ENCODE results near the gene VAV2. TPM values are rescaled to one million over a fixed set of nuclear protein-coding genes. Genes with fewer than 3 reads are reported as not detected.

Gene VAV2
- total RNA-seq, 2 experiments from 2014 or later = 5.1 to 5.5 TPM

DNA sequence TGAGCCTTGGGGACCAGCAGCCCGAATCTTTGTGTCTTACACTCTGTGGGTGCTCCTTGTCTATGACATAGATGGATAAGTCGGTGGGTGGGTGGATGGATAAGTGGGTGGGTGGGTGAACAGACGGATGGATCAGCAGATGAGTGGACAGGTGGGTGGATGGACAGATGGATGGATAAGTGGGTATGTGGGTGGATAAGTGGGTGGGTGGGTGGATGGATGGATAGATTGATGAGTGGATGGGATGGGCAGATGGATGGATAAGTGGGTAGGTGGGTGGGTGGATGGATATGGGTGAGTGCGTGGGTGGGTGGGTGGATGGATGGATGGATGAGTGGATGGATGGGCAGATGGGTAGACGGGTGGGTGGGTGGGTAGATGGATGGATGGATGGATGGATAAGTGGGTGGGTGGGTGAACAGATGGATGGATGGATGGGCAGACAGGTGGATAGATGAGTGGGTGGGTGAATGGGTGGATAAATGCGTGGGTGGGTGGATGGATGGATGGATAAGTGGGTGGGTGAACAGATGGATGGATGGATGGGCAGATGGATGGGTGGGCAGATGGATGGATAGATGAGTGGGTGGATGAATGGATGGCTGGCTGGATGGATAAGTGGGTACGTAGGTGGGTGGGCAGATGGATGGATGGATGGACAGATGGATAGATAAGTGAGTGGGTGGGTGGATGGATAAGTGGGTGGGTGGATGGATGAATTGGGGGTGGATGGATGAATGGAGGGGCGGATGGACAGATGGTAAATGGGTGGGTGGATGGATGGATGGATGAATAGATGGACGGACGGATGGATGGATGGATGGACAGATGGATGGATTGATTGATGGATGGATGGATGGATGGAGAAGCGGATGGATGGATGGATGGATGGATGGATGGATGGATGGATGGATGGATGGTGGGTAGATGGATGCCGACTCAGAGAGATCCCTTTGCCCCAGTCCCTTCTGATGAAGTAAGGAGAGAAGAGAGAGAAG, 121.2 kb downstream of the VAV2 start:
- no peaks in the 10 kb centered on the region for H3K9me3 Mint-ChIP-seq (ENCODE audit: low read depth)
- no peak overlapping the region for H3K27ac Mint-ChIP-seq
- DNase-seq (no peak), ATAC-seq (no peak)
- H3K36me3 Mint-ChIP-seq = no peaks in the 10 kb centered on the region
- no peak overlapping the region for H3K4me3 Mint-ChIP-seq
- peaks cover 6% of the 10 kb centered on the region for H3K27me3 Mint-ChIP-seq
- CTCF ChIA-PET = interaction anchor here (0.6 kb wide), 1 partner anchor 370 kb away, joined by 6 read pairs; no protein-coding TSS in a partner anchor
- peaks cover 6% of the 10 kb centered on the region for H3K4me1 Mint-ChIP-seq

DNA sequence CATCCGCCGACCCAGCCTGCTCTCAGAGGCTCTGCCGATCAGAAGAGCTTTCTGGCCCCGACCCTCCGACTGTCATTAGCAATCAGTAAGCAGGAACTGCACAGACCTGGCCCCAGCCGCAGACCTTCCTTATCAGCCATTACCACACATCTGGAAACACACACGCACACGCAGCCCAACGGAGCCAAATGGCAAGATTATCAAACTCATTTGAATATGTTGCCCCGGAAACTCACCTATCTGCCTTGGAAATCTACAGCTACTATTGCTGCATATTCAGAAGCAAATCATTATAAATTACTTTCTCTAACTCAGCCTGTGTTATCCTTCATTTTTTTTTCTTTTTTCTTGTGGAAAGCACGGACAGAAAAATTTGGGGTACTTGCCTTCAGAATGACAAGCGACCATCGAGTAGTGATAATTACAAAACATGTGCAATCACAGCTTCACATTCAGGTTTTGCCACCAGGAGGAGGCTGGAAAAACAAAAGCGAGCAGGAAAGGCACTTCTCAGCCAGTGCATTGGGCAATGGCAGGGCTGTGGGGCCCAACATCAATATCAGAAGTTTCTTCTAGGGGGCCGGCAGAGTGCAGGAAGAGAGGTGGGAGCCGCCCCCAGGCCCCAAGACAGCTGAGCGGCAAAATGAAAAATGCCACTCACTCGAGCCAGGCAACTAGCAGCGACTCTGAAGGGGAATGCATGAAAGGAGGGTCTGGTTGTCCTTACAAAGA, 122.3 kb downstream of the VAV2 start:
- Mint-ChIP-seq H3K9me3 (ENCODE audit: low read depth) (peaks cover 3% of the 10 kb centered on the region), H3K4me1 (peaks cover 6% of the 10 kb centered on the region), H3K27me3 (peaks cover 6% of the 10 kb centered on the region), H3K27ac (no peak overlapping the region), H3K4me3 (no peak overlapping the region), H3K36me3 (no peaks in the 10 kb centered on the region)
- CTCF ChIA-PET = interaction anchor here (0.6 kb wide), 1 partner anchor 369 kb away, joined by 6 read pairs; no protein-coding TSS in a partner anchor
- ATAC-seq (no peak), DNase-seq (no peak)

- ATAC-seq (no peak), DNase-seq (no peak)
- CTCF ChIA-PET = no interaction called here
- Mint-ChIP-seq H3K27me3 (peaks cover 6% of the 10 kb centered on the region), H3K4me1 (peaks cover 6% of the 10 kb centered on the region), H3K4me3 (no peak overlapping the region), H3K36me3 (no peaks in the 10 kb centered on the region), H3K27ac (no peak overlapping the region), H3K9me3 (ENCODE audit: low read depth) (peaks cover 3% of the 10 kb centered on the region)
Measured at GRCh38 chr9:133868203-133868602, 123.9 kb downstream of the VAV2 start.

DNA sequence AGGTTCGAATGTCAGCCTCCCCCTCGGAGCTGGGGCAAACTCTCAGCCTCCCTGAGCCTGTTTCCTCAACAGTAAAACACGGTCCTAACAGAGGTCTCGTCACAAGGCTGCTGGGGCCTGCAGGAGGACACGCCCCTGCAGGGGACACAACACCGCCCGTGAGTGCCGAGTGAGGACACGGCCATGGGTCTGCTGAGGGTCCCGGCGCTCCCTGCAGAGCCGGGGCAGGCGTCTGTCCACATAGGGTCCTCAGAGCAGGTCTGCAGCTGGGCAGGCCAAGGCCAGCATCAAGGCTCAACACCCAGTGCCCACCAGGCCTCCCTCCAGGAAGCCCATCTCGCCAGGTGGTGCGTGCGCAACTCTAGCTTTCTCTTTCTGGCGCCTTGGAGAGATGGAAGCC, 125.2 kb downstream of the VAV2 start:
- peaks cover 6% of the 10 kb centered on the region for H3K4me1 Mint-ChIP-seq
- peaks cover 3% of the 10 kb centered on the region for H3K9me3 Mint-ChIP-seq (ENCODE audit: low read depth)
- ATAC-seq = no peak
- CTCF ChIA-PET = no interaction called here
- peaks cover 6% of the 10 kb centered on the region for H3K27me3 Mint-ChIP-seq
- H3K27ac Mint-ChIP-seq = no peak overlapping the region
- no peak for DNase-seq
- H3K4me3 Mint-ChIP-seq = no peak overlapping the region
- no peaks in the 10 kb centered on the region for H3K36me3 Mint-ChIP-seq

DNA sequence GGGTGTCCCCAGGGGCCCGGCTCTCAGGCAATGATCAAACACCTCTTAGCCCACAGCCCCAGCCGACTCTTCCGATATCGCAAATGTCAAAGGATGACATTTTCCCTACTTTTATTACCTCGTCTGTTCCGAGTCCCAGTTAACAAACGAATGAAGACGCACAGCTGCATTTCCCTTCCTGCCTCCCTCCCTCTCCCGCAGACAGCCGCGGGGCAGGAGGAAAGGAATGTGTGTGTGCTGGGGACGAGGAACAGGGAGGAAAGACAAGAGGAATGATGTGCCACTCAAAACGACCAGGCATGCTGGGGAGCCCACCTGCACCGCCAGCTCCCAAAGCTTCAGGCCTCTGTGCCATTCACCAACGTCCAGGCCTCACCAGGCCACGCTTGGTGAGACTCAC, 128.1 kb downstream of the VAV2 start:
- CTCF ChIA-PET = no interaction called here
- Mint-ChIP-seq H3K36me3 (no peaks in the 10 kb centered on the region), H3K27ac (no peak overlapping the region), H3K4me1 (no peaks in the 10 kb centered on the region), H3K27me3 (no peaks in the 10 kb centered on the region), H3K9me3 (ENCODE audit: low read depth) (peaks cover 3% of the 10 kb centered on the region), H3K4me3 (no peak overlapping the region)
- no peak for DNase-seq
- no peak for ATAC-seq

- CTCF ChIA-PET = interaction anchor here (1.0 kb wide), 1 partner anchor 81 kb away, joined by 3 read pairs; no protein-coding TSS in a partner anchor
- DNase-seq (no peak), ATAC-seq (no peak)
- Mint-ChIP-seq H3K36me3 (no peaks in the 10 kb centered on the region), H3K9me3 (ENCODE audit: low read depth) (peaks cover 3% of the 10 kb centered on the region), H3K4me3 (no peak overlapping the region), H3K27me3 (no peaks in the 10 kb centered on the region), H3K4me1 (no peaks in the 10 kb centered on the region), H3K27ac (no peak overlapping the region)
Measured at GRCh38 chr9:133863257-133863592, 128.9 kb downstream of the VAV2 start.

GRCh38 chr9:133862585-133863256, 129.4 kb downstream of the VAV2 start:
- DNase-seq (no peak), ATAC-seq (no peak)
- Mint-ChIP-seq H3K27ac (no peak overlapping the region), H3K36me3 (no peaks in the 10 kb centered on the region), H3K4me1 (no peaks in the 10 kb centered on the region), H3K9me3 (ENCODE audit: low read depth) (peaks cover 3% of the 10 kb centered on the region), H3K27me3 (no peaks in the 10 kb centered on the region), H3K4me3 (no peak overlapping the region)
- CTCF ChIA-PET = interaction anchor here (1.0 to 1.1 kb wide), 2 partner anchors 18 to 81 kb away, joined by 3 read pairs; no protein-coding TSS in a partner anchor

GRCh38 chr9:133861692-133862091, 130.4 kb downstream of the VAV2 start:
- no peaks in the 10 kb centered on the region for H3K27me3 Mint-ChIP-seq
- CTCF ChIA-PET = interaction anchor here (1.1 kb wide), 1 partner anchor 19 kb away, joined by 3 read pairs; no protein-coding TSS in a partner anchor
- H3K36me3 Mint-ChIP-seq = no peaks in the 10 kb centered on the region
- ATAC-seq (no peak), DNase-seq (no peak)
- no peak overlapping the region for H3K27ac Mint-ChIP-seq
- H3K4me3 Mint-ChIP-seq = no peak overlapping the region
- H3K9me3 Mint-ChIP-seq (ENCODE audit: low read depth) = peaks cover 3% of the 10 kb centered on the region
- no peaks in the 10 kb centered on the region for H3K4me1 Mint-ChIP-seq

GRCh38 chr9:133861086-133861485, 131.0 kb downstream of the VAV2 start:
- ATAC-seq = no peak
- no peaks in the 10 kb centered on the region for H3K4me1 Mint-ChIP-seq
- H3K36me3 Mint-ChIP-seq = no peaks in the 10 kb centered on the region
- CTCF ChIA-PET = no interaction called here
- H3K4me3 Mint-ChIP-seq = no peak overlapping the region
- H3K9me3 Mint-ChIP-seq (ENCODE audit: low read depth) = peaks cover 3% of the 10 kb centered on the region
- DNase-seq = no peak
- H3K27ac Mint-ChIP-seq = no peak overlapping the region
- no peaks in the 10 kb centered on the region for H3K27me3 Mint-ChIP-seq

DNA sequence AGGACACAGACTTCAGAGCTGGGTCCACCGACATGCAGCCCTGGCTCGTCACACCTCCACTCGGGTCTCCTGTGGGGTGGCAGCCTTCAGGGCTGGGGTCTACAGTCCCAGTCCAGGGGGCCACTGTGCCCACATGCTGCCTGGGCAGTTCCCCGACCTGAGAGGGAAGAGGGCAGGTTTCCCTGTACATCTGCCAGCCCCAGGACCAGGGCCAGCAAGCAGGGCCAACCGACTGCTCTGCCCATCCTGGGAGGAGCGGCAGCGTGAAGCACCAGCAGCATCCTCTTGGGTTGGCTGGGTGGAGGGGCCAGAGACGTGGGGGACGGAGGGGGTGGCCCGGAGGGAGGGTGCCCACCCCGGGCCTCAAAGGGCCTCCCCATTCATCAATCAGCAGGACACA, 133.4 kb downstream of the VAV2 start:
- H3K4me1 Mint-ChIP-seq = no peaks in the 10 kb centered on the region
- ATAC-seq (no peak), DNase-seq (no peak)
- H3K4me3 Mint-ChIP-seq = no peak overlapping the region
- no peak overlapping the region for H3K27ac Mint-ChIP-seq
- H3K27me3 Mint-ChIP-seq = no peaks in the 10 kb centered on the region
- CTCF ChIA-PET = no interaction called here
- H3K36me3 Mint-ChIP-seq = no peaks in the 10 kb centered on the region
- H3K9me3 Mint-ChIP-seq (ENCODE audit: low read depth) = no peaks in the 10 kb centered on the region

DNA sequence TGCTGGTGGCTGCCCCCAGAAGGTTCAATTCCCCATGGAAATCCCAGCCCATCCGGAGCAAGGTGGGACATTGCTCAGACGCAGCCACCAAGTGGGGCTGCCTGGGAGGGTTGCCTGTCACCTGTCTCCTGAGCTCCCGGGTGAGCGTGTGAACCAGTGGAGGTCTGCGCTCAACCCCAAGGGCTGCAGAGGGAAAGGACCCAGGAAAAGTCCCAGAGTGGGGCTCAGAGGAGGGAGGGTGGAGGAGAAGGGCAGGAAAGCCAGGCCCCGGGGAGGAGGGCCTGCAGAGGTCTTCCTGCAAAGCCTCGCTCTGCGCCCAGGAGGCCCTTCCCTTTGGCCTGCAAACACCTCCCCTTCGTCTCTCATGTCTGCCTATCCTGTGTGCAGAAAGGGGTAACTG, 134.5 kb downstream of the VAV2 start:
- ATAC-seq (no peak), DNase-seq (no peak)
- Mint-ChIP-seq H3K4me3 (no peak overlapping the region), H3K9me3 (ENCODE audit: low read depth) (no peaks in the 10 kb centered on the region), H3K36me3 (no peaks in the 10 kb centered on the region), H3K27me3 (no peaks in the 10 kb centered on the region), H3K27ac (no peak overlapping the region), H3K4me1 (no peaks in the 10 kb centered on the region)
- CTCF ChIA-PET = no interaction called here

- CTCF ChIA-PET = no interaction called here
- Mint-ChIP-seq H3K27me3 (no peaks in the 10 kb centered on the region), H3K36me3 (no peaks in the 10 kb centered on the region), H3K4me1 (no peaks in the 10 kb centered on the region), H3K4me3 (no peak overlapping the region), H3K9me3 (ENCODE audit: low read depth) (no peaks in the 10 kb centered on the region), H3K27ac (no peak overlapping the region)
- ATAC-seq (no peak), DNase-seq (no peak)
Measured at GRCh38 chr9:133856798-133857197, 135.3 kb downstream of the VAV2 start.

DNA sequence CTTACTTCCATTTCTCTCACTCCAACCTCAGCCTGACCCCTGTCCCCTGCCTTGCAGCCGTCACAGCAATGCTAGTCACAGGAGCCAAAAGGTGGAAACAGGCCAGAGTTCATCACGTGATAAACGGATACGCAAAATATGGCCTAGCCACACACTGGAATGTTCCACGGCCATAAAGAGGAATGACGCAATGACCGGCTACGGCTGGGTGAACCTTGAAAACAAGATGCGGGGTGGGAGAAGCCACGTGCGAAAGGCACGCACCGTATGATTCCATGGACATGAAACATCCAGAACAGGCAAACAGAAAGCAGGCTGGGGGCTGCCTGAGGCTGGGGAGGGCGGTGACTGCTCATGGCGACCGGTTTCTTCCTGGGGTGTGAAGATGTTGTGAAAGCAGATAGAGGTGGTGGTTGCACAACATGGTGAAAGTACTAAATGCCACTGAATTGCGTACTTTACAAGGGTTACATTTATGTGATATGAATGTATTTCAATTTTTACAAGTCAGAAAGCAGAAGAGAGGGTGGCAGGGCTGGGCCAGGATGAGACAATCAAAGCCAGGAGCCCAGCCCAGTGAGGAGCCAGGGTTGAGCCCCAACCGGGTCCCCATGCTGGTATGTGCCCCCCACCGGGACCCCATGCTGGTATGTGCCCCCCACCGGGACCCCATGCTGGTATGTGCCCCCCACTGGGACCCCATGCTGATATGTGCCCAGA, 136.2 kb downstream of the VAV2 start:
- Mint-ChIP-seq H3K4me1 (no peaks in the 10 kb centered on the region), H3K27ac (no peak overlapping the region), H3K36me3 (no peaks in the 10 kb centered on the region), H3K9me3 (ENCODE audit: low read depth) (no peaks in the 10 kb centered on the region), H3K27me3 (no peaks in the 10 kb centered on the region), H3K4me3 (no peak overlapping the region)
- CTCF ChIA-PET = no interaction called here
- no peak for DNase-seq
- ATAC-seq = no peak

All from activated CD8-positive, alpha-beta memory T cell treated with anti-CD3 and anti-CD28 coated beads, Interleukin-2, amount 10 ng/mL, durations not matched to agents 7 days and 5 days (primary cell).